ENCODE data around the gene SMPD4.
"Not testable (repeated sequence)": the region's sequence is repeated elsewhere in the genome, so short reads cannot be mapped to it uniquely, and the experiment has no call there.

GRCh38 chr2:130137118-130137517 is 44.3 kb downstream of the SMPD4 start:
- TF ChIP-seq CTCF (IDR thresholded peaks at IDR 0.05; ENCODE audit: low read depth, low read length); EZH2phosphoT487 (IDR thresholded peaks at IDR 0.05; ENCODE audit: low read depth): not testable (repeated sequence)
